Measurements from ENCODE around the gene PON3. TPM values are rescaled to one million over a fixed set of nuclear protein-coding genes. Genes with fewer than 3 reads are reported as not detected.

The PON3 gene
- total RNA-seq, 1 experiment from 2014 or later = not detected

- TF ChIP-seq, protein P1, sequence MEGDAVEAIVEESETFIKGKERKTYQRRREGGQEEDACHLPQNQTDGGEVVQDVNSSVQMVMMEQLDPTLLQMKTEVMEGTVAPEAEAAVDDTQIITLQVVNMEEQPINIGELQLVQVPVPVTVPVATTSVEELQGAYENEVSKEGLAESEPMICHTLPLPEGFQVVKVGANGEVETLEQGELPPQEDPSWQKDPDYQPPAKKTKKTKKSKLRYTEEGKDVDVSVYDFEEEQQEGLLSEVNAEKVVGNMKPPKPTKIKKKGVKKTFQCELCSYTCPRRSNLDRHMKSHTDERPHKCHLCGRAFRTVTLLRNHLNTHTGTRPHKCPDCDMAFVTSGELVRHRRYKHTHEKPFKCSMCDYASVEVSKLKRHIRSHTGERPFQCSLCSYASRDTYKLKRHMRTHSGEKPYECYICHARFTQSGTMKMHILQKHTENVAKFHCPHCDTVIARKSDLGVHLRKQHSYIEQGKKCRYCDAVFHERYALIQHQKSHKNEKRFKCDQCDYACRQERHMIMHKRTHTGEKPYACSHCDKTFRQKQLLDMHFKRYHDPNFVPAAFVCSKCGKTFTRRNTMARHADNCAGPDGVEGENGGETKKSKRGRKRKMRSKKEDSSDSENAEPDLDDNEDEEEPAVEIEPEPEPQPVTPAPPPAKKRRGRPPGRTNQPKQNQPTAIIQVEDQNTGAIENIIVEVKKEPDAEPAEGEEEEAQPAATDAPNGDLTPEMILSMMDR (conservative IDR thresholded peaks at IDR 0.05) = no peak
- Mint-ChIP-seq H3K4me1 (peaks cover 8 to 9% of the 10 kb centered on the region in 2 experiments), H3K4me3 (no peak overlapping the region), H3K36me3 (ENCODE audit: insufficient read depth in 1 of 3, low read depth in 3 of 3) (peaks cover 0 to 23% (median 15%) of the 10 kb centered on the region in 3 experiments; a peak in 4 of 7 replicates), H3K27me3 (ENCODE audit: low read depth) (no peaks in the 10 kb centered on the region), H3K9me3 (no peaks in the 10 kb centered on the region), H3K27ac (peak overlapping the region in 1 of 3 experiments; percentile 26; a peak in 1 of 7 replicates)
- Histone ChIP-seq H2BK15ac (ENCODE audit: low read depth, low read length) (no peak overlapping the region), H4K8ac (replicated peaks; ENCODE audit: insufficient read length, low read depth, low read length) (no peak overlapping the region), H4K91ac (ENCODE audit: insufficient read length, low read depth, low read length) (no peak overlapping the region), H3K4ac (ENCODE audit: low read depth, low read length) (no peak overlapping the region), H3K9me3 (ENCODE audit: control insufficient read depth, low read depth, low read length) (no peaks in the 10 kb centered on the region), H2AFZ (ENCODE audit: low read length) (no peak overlapping the region), H4K20me1 (ENCODE audit: control insufficient read depth, insufficient read depth, insufficient read length) (no peaks in the 10 kb centered on the region), H2BK20ac (ENCODE audit: low read depth, low read length, poor library complexity, severe bottlenecking) (no peak overlapping the region), H2AK5ac (ENCODE audit: insufficient read length, low read length) (no peak overlapping the region), H3K27me3 (ENCODE audit: insufficient read depth, low read length) (no peaks in the 10 kb centered on the region), H3T11ph (ENCODE audit: low read length) (no peak overlapping the region), H3K9ac (ENCODE audit: extremely low read depth, insufficient read length, low read length) (no peak overlapping the region), H3K4me2 (ENCODE audit: insufficient read depth, insufficient read length, low read length) (no peak overlapping the region), H4K5ac (ENCODE audit: insufficient read length, low read depth, low read length) (no peak overlapping the region), H3K56ac (ENCODE audit: insufficient read length, low read depth, low read length) (no peak overlapping the region), H2BK12ac (ENCODE audit: insufficient read length, low read depth, low read length) (no peak overlapping the region), H3K4me1 (ENCODE audit: insufficient read depth, low read length) (no peaks in the 10 kb centered on the region), H2BK120ac (ENCODE audit: low read depth, low read length, poor library complexity, severe bottlenecking) (no peak overlapping the region), H3K79me2 (ENCODE audit: insufficient read depth, low read length) (no peaks in the 10 kb centered on the region), H3K23ac (ENCODE audit: insufficient read length, low read depth, low read length) (no peak overlapping the region), H3K79me1 (ENCODE audit: insufficient read depth, low read depth, low read length, poor library complexity, severe bottlenecking) (no peaks in the 10 kb centered on the region), H3K27ac (ENCODE audit: insufficient read length, low read depth, low read length) (no peak overlapping the region), H3K18ac (ENCODE audit: insufficient read length, low read depth, low read length) (no peak overlapping the region), H2BK5ac (ENCODE audit: insufficient read length, low read length) (no peak overlapping the region), H3K14ac (ENCODE audit: insufficient read depth, low read length) (no peak overlapping the region), H3K23me2 (ENCODE audit: insufficient read length, low read depth, low read length, poor library complexity, severe bottlenecking) (no peaks in the 10 kb centered on the region)
- WGBS (ENCODE audit: extremely low coverage, insufficient read length, low lambda C conversion rate) = no CpG with 5 or more reads among the region's 2 CpGs
- DNase-seq = no peak
These were observed 11.6 kb upstream of the PON3 start for GRCh38 chr7:95407751-95408150.
